NCI-H2227 (cell line): ENCODE results near the gene CCDC3.

Source experiments
- DNase-seq: peaks from one replicate; lab custom pipeline; 2025; ENCODE audit not compliant: unreplicated experiment; lab: John Stamatoyannopoulos, UW

Gene CCDC3

DNA sequence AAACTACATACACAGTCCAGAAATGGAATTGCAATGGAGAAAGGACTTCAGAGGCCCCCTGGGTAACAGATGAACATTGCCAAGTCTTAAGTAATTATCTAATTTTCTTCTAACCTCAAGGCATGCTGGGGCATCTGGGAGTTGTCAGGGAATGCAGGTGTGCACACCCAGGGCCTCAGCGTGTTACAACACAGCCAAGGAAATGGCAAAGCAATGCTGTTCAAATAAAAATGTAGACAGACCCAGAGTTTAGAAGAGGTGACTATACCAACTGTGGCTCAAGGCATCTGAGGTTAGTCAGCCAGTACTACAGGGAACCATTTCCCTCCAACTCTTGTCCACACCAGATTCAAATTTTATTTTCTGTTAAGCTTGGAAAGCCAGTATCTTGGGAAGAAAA lies 73.6 kb downstream of the CCDC3 start:
- DNase-seq = no peak

DNA sequence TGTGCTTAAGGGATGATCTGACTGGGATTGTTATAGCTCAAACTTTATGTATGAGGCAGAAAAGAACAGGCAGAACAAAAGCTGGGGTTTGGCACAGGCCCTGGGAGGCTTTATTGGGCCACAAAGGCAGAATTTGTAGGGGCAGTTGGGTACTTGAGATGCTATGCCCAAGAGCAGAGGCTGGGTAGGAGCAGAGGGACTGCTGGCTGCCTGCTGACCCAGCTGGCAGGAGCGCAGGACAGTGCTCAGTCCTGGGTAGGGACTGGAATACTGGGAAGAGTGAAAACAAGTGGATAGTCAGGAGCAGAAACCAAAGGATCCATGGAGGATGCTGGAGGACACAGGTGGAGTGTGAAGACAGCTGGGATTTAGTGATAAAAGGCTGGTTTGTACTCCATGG lies 75.7 kb downstream of the CCDC3 start:
- DNase-seq = no peak

DNA sequence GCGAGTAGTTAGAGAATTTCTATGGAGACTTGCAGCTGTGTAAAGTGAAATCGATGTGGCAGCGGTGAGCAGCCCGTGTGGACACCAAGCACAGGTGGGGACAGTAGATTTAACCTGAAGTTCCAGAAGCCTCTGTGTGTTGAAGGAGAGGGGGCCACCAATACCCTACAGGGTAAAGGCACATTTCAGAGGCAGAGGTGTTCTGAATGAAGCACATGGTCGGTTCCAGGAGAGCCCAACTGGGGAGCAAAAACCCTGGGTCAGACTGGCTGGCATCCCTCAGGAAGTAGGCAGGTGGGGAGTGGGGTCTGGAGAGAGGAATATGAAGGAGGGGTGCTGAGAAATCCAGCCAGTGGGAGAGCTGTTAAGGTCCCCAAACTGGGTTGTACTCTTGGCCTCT lies 76.6 kb downstream of the CCDC3 start:
- DNase-seq = no peak

DNA sequence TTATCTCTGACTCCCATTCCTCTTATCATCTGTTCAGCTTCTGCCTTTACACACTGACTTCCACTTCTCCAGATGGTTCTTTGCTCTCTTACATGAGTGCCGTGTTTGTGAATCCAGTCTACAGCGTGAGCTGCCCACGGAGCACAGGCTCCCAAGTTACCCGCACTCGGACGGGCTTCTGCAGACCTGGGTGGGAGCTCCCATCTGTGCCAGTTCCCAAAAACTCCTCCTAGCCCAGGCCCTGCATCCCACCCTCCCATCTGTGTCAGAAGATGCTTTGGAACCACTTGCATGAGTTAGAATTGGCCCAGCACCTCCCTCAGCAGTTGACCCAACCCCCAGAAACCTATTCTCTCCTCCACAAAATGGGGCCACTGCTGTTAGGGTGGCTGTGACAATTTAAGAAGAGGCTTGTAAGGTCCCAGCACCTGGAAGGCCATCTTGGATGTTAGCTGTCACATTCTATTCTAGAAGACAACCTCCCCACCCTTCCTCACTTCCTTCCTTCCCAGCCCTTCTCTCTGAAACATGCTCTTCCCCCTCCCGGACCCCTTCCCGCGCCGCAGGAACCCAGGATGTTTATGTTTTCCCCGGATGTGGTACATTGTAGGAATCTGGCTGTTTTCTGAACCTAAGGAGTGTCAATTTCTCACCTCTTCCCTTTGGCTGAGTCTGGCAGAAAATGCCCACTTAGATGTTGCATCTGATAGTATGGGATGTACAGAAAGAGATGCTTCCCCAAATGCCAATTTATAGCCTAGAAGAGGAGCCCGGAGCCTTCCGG lies 79.2 kb downstream of the CCDC3 start:
- no peak for DNase-seq

DNA sequence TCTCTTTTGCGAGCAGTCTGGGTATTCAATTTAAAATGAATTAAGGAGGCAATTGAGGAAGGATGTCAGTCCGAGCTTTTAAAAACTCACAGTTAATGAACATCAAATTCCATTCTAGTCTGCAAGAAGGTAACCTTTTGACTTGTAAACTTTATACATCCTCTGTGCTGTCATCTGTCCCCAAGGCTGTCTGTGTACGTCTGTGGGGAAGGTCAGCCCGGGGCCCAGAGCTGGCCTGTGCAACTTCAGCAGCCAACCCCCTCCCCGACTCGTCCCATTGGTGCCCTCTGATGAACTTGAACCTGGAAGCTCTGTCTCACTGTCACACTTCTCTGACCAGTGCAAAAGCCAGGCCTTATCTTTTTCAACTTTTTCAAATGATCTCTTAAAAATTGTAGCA lies 80.3 kb downstream of the CCDC3 start:
- no peak for DNase-seq

DNA sequence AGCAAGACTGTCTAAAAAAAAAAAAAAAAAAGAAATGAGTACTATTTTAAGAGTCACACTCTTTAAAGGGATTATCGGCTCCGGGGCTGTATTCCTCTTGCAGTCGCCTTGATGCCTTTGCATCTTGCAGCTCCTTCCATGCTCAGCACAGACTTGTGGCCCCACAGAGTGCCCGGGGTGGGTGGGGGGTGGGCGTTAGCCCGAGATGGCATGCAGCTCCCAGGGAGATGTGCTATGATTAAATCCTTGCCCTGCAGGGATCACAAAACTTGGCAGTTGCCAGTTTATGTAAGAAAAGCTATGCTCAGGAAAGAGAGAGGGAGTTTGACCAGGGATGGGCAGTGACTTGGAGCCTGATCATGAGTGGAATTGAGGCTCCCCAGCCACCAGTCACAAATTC lies 81.9 kb downstream of the CCDC3 start:
- DNase-seq = no peak

DNA sequence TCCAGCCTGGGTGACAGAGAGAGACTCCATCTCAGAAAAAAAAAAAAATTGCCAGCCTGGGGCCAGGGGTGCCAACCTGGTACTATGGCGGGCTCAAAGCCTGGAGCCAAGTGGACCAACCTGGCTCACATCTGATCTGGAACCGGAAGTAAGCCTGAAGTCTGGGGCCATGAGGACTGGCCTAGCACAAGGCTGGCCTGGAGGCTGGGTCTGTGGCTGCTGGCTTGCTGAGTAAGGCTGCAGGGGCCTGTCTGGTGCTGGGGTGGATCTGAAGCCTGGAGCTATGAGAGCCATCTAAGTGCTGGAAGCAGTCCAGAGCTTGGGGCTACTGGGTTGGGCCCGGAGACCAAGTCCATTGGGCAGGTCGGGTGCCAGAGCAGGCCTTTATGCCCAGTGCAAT lies 84.9 kb downstream of the CCDC3 start:
- DNase-seq = no peak

DNA sequence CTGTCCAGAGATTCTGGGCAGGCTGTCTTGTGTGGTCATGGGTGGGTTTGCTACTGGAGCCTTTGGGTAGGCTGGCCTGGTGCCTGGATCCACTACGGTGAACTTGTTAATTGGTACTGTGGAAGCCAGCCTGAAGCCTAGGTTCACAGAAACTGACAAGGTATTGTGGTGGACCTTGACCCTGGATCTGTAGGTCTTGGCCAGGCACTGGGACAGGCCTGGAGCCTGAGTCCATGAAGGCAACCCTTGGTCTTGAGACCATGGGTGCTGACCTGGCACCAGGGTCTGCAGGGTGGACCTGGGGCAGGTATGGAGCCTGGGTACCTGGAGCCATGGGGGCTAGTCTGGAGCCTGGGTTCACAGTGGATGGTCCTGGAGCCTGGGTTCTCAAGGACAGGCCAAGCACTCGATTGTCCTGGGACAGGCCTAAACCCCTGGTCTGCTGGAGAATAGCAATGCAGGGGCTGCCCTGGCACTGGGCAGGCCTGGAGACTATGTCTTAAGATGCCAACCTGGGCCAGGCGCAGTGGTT lies 85.8 kb downstream of the CCDC3 start:
- no peak for DNase-seq

DNA sequence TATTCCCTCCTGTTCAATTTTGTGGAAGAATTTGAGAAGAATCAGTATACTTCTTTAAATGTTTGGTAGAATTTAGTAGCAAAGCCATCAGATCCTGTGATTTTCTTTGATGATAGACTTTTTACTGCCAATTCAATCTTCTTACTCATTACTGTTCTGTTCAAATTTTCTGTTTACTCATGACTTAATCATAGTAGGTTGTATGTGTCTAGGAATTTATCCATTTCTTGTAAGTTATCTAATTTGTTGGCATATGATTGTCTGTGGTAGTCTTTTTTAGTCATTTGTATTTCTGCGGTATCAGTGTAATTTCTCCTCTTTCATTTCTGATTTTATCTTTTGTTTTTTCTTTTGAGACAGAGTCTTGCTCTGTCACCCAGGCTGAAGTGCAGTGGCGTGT lies 87.4 kb downstream of the CCDC3 start:
- DNase-seq = no peak

DNA sequence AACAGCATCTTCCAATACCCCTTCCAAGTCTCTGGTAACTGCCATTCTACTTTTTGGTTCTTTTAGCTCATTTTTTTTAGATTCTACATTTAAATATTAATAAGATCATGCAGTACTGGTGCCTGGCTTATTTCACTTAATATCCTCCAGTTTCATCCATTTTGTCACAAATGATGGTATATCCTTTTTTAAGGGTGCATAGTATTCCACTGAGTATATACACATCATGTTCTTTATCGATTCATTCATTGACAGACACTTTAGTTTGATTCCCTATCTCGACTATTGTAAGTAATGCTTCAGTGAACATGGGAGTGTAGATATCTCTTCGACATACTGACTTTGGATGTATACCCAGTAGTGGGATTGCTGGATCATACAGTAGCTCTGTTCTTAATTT lies 89.7 kb downstream of the CCDC3 start:
- DNase-seq = no peak

DNA sequence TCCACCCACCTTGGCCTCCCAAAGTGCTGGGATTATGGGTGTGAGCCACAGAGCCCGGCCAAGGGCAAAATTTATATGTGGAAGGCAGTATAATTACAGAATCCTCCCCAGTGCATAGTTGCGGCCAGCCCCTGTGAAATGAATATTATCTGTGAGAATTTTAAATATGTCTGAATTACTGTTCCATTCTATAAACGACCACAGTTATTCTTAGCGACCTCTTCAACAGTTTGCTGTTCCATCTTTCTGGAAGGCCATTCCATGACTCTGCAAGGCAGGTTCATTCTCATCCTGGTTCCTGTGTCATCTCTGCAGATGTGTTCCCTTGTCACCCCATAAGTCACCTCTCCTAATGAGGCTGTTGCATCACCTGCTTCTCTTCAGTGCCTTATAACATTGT lies 90.7 kb downstream of the CCDC3 start:
- no peak for DNase-seq

DNA sequence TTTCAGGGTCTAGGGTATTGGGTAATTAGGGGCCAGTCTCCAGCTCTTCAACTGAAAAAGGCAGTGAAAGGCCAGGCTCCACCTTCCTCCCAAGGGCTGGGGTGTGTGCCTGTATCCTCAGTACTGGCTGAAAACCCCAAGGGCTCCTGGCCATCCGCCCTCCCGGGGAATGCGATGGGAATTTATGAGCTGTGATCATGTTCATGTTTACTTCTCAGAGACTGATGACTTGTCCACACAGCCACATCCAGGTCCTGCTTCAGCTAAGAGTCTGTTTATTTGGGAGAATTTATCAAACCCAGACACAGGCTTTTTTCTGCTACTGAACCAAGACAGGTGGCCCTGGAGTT lies 91.7 kb downstream of the CCDC3 start:
- no peak for DNase-seq

DNA sequence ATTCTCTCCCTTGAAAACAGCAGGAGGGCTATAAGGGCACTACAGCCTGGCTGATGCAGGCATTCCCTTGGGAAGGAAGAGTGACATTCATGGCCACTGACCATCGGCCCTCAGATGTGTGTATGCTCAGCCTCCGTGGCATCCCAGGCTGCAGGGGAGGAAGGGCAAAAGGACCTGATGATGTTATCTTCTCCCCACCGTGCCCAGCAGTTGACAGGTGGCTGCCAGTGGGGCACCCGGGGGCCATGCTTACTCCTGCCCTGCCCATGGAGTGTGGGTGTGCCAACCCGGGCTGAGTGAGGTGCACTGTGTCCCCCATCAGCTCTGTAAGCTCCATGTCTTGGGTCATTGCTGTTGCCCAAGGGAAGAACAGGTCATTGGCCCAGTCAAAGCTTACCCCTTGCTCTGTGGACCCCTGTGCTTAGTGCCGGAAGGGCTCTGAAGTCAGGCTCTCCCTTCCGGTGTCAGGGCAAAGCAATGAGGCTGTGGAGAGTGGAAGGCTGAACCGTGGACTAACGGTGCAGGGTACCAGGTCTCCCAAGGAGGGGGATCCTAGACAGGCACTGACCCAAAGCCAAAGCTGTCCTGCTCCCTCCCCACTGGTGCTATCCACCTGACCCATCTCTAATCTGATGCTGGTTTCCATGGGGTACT lies 92.2 kb downstream of the CCDC3 start:
- DNase-seq = no peak

DNA sequence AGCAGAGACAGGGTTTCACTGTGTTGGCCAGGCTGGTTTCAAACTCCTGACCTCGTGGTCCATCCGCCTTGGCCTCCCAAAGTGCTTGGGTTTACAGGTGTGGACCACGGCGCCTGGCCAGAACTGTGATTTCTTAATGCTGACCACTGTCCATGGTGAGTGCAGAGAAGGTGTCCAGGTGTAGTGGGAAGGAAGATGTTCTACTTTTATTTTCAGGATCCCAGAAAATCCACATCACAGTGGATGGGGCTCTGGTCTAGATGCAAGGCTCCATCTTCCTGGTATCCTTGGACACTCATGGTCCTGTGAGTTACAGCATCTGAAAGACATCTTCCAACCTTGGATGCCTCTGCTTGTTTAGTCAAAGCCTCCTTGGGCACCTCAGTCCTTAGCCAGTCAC lies 92.7 kb downstream of the CCDC3 start:
- no peak for DNase-seq

DNA sequence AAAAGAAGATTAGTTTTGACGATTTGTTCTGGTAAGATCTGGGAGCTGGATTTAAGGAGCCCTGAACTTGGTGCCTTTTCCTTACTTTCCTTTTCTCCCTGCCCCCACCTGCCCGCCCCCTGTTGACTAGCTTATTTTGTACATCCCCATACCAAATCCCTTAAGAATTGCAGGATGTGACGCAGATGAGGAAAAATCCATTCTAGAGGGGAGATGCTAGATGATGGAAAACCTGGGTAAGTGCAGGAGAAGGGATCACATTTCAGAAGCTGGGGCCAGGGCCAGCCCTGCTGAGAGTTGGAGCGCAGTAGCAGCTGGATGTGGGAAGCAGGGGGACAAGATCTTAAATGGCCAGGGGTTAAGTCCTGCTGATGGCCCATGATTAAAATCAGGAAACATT lies 93.9 kb downstream of the CCDC3 start:
- DNase-seq = no peak

DNA sequence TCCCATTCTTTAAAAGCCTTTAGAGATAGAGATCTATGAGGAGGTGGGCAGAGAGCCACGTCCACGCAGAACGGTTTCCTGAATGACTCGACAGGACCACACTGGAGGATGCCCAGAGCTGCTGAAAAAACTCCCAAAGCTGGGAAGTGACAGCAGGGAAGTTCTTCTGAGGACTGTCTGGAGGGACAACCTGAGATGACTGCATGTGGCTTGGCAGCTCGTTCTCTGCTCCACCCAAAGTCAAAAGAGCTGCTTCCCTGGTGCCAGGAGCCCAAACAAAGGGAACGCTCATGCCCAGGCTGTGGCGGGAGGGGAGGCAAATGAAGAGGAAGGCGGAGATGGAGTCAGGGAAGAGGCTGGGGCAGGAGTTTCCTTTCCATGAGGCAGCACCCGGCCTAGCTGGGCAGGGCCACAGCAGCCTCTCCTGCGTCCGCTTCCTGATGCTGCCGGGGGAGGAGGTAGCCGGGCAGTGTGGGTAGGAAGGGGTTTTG lies 95.4 kb downstream of the CCDC3 start:
- DNase-seq = no peak

DNA sequence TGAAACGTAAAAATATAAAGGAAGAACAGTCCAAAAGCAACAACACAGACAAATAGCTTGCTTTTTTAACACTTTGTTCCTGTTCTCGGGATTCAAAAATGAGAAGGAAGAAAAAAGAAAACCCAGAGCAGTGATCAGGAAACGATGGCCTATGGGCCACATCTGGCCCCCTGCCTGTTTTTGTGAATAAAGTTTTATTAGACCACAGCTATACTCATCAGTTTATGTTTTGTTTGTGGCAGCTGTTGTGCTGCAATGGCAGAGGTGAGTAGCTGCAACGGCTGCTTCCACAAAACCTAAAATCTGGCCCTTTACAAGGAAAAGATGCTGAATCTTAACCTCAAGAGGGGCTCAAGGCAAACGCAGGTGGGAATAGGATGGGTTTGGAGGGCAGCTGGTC lies 96.4 kb downstream of the CCDC3 start:
- no peak for DNase-seq

DNA sequence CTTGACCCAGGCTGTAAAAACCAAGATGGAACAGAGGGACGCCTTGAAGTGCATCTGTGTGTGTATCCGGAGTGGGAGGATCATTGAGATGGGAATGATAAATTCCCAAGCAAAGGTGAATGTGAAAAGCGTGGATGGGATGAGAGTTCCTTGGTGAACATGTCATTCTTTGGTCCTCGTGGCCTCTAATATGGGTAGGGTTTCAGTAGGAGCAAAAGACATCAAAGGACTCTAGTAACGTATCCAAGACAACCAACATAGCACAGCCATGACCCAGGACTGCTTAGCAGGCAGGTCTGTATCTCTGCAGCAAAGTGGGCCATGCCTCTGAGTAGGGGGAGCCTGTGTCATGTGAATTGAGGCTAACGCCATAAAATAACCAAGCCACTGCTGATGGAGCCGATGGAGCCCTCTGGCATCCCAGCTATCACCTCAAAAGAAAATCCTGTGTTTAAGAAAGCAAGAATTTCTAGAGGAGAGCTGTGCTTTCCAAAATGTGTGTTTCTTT lies 98.6 kb downstream of the CCDC3 start:
- DNase-seq = no peak

DNA sequence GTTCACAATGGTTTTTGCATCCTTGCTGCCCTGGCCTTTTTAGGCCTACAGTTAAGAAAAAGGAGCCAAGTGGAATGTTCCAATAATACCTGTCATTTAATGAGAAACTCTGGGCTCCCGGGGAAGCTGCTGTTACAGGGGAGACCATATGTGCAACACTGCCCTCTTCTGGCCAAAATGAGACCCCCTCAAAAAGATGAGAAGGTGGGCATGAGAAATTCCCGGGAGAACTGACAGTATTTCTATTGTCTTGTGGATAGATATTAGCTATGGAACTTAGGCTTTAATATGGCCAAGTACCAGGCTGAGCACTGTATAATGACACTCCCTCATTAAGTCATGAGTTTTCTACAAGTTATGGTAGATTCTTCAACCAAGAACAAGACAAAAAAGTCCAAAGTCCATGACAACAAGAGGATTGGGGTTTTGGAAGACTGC lies 99.4 kb downstream of the CCDC3 start:
- DNase-seq = peak; percentile 68

DNA sequence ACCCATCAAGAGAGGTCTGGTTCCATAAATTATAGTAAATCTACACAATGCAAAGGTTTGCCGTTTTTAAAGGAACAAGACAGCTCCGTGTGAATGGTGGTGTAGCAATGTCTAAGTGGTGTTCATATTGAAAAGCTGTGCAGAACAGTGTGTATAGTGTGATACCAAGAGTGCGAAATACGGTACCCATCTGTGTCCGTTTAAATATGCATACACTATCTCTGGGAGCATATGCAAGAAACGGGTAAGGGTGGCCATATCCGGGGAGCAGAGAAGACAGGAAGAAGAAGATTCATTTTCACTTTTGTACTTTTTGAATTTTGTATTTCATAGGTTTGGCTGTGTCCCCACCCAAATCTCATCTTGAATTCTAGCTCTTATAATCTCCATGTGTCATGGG lies 102.0 kb downstream of the CCDC3 start:
- DNase-seq = no peak

DNA sequence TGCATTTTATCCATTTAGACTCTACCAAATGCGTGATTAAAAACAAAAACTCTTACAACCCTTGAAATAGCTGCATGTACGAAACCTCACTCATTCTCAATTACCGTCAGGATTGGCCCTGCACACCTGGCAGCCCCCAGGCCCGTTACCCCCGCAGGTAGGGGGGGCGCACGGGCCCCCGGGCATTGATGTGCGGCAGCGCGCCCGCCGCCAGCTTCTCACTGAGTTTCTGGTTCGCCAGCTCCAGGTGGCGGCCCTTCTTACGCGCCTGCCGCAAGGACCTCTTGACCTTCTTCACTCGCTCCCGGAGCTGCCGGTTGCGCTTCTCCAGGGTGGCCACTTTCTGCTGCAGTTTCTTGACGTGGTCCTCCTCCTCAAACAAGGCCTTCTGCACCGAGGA lies 103.2 kb downstream of the CCDC3 start:
- no peak for DNase-seq

DNA sequence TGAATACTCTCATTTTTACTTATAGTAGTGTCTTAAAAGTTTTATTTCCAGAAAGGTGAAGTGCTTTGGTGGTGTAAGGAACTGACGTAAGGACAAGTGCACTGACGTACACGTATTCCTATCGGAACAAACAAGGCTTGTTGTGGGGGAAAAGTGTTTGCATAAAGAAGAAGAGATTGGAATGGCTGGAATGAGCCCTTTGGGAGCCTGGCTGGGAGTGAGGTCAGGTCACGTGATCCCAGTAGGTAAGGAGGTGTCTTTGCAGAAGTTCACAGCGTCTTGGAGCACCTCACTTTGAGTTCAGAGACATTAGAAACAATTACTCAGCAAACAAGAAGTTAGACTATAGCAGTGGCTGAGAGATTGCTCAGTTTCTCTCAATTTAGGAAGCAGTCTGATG lies 104.2 kb downstream of the CCDC3 start:
- no peak for DNase-seq
